Measurements from ENCODE around the gene ZNF697. TPM values are rescaled to one million over a fixed set of nuclear protein-coding genes. Genes with fewer than 3 reads are reported as not detected.

ZNF697 gene
- total RNA-seq, 1 experiment from 2014 or later: 2.9 TPM

- H3K36me3 ChIP-seq (ENCODE audit: control insufficient read depth, insufficient read depth, low read length): no peaks in the 10 kb centered on the region
- H3K27ac Mint-ChIP-seq (ENCODE audit: unreplicated experiment): no peak overlapping the region
- peaks cover 22% of the 10 kb centered on the region for H3K4me1 ChIP-seq
- DNase-seq: no peak
- no peak overlapping the region for H3K4me3 Mint-ChIP-seq (ENCODE audit: unreplicated experiment)
- ChIA-PET POLR2A (no interaction called here), CTCF (no interaction called here)
- no peaks in the 10 kb centered on the region for H3K36me3 Mint-ChIP-seq (ENCODE audit: insufficient read depth, unreplicated experiment)
- peaks cover 3% of the 10 kb centered on the region for H3K27me3 Mint-ChIP-seq (ENCODE audit: insufficient read depth, unreplicated experiment)
- H3K4me1 Mint-ChIP-seq (ENCODE audit: low read depth, unreplicated experiment): peaks cover 23% of the 10 kb centered on the region
- no peaks in the 10 kb centered on the region for H3K9me3 Mint-ChIP-seq (ENCODE audit: unreplicated experiment)
- H3K9me3 ChIP-seq: no peaks in the 10 kb centered on the region
- intact Hi-C loops (cut with micrococcal nuclease; ENCODE audit: unreplicated experiment): no loop called here
- no peak overlapping the region for H3K4me3 ChIP-seq (ENCODE audit: low read depth, low read length)
- no TSS peak for BruUV-seq (replicated peaks)
- no peaks in the 10 kb centered on the region for H3K27me3 ChIP-seq (replicated peaks; ENCODE audit: control insufficient read depth, insufficient read depth, low read length)
- TF ChIP-seq CTCF (IDR thresholded peaks at IDR 0.05; ENCODE audit: insufficient read depth in 1 of 2, low read depth in 1 of 2, low read length in 1 of 2, severe bottlenecking in 1 of 2, unreplicated experiment in 1 of 2): no peak
These were observed 8.4 kb upstream of the ZNF697 start for GRCh38 chr1:119656410-119656955.

DNA sequence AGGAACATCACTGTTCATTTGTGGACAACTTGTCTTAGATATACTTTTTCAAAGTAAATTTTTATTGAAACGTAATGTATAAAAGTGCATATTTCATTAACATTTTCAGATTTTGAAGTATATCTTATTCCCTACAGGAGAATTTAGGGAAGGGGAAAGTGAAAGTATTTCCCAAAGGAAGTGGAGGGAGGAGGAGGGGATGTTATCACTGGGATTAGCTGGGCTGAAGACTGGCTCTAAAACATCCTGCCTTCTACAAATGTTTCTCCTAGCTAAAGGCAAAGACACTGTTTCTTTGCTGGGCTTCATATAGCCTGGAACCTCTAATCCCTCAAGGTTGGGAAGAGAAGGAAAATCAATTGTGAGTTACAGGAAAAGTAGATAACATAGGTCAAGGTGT is 7.1 kb upstream of the ZNF697 start:
- Histone ChIP-seq H3K4me3 (ENCODE audit: low read depth, low read length) (no peak overlapping the region), H3K9me3 (no peaks in the 10 kb centered on the region), H3K27me3 (replicated peaks; ENCODE audit: control insufficient read depth, insufficient read depth, low read length) (no peaks in the 10 kb centered on the region), H3K36me3 (ENCODE audit: control insufficient read depth, insufficient read depth, low read length) (no peaks in the 10 kb centered on the region), H3K4me1 (peaks cover 10% of the 10 kb centered on the region)
- Mint-ChIP-seq H3K4me1 (ENCODE audit: low read depth, unreplicated experiment) (peaks cover 10% of the 10 kb centered on the region), H3K27ac (ENCODE audit: unreplicated experiment) (no peak overlapping the region), H3K9me3 (ENCODE audit: unreplicated experiment) (no peaks in the 10 kb centered on the region), H3K27me3 (ENCODE audit: insufficient read depth, unreplicated experiment) (peaks cover 3% of the 10 kb centered on the region), H3K36me3 (ENCODE audit: insufficient read depth, unreplicated experiment) (no peaks in the 10 kb centered on the region), H3K4me3 (ENCODE audit: unreplicated experiment) (no peak overlapping the region)
- CTCF ChIA-PET: no interaction called here
- no TSS peak for BruUV-seq (replicated peaks)
- TF ChIP-seq CTCF (IDR thresholded peaks at IDR 0.05; ENCODE audit: insufficient read depth in 1 of 2, low read depth in 1 of 2, low read length in 1 of 2, severe bottlenecking in 1 of 2, unreplicated experiment in 1 of 2): no peak
- DNase-seq: no peak
- intact Hi-C loops (cut with micrococcal nuclease; ENCODE audit: unreplicated experiment): no loop called here
- POLR2A ChIA-PET: no interaction called here

DNA sequence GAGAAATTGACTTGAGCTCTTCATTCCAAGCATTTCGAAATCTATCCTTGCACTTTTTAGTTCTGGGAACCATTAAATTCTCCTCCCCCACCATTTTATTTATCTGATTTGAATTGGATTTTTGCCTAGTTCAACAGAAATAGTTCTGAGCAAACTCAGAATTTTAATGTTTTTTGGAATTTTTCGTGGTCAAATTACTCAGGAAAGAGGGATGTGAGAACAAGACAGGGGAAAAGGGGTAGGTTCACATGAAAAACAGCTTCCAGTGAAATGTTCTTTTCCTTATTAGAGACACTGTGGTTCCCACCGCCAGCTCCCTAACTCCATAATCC is 5.7 kb upstream of the ZNF697 start:
- no peaks in the 10 kb centered on the region for H3K4me1 Mint-ChIP-seq (ENCODE audit: low read depth, unreplicated experiment)
- TF ChIP-seq CTCF (IDR thresholded peaks at IDR 0.05; ENCODE audit: insufficient read depth in 1 of 2, low read depth in 1 of 2, low read length in 1 of 2, severe bottlenecking in 1 of 2, unreplicated experiment in 1 of 2): no peak
- no peak overlapping the region for H3K27ac Mint-ChIP-seq (ENCODE audit: unreplicated experiment)
- no TSS peak for BruUV-seq (replicated peaks)
- no peaks in the 10 kb centered on the region for H3K27me3 ChIP-seq (replicated peaks; ENCODE audit: control insufficient read depth, insufficient read depth, low read length)
- no peaks in the 10 kb centered on the region for H3K36me3 Mint-ChIP-seq (ENCODE audit: insufficient read depth, unreplicated experiment)
- H3K4me1 ChIP-seq: no peaks in the 10 kb centered on the region
- ChIA-PET CTCF (no interaction called here), POLR2A (no interaction called here)
- peaks cover 3% of the 10 kb centered on the region for H3K27me3 Mint-ChIP-seq (ENCODE audit: insufficient read depth, unreplicated experiment)
- no peak for DNase-seq
- H3K9me3 ChIP-seq: no peaks in the 10 kb centered on the region
- H3K36me3 ChIP-seq (ENCODE audit: control insufficient read depth, insufficient read depth, low read length): no peaks in the 10 kb centered on the region
- intact Hi-C loops (cut with micrococcal nuclease; ENCODE audit: unreplicated experiment): no loop called here
- no peak overlapping the region for H3K4me3 Mint-ChIP-seq (ENCODE audit: unreplicated experiment)
- no peak overlapping the region for H3K4me3 ChIP-seq (ENCODE audit: low read depth, low read length)
- no peaks in the 10 kb centered on the region for H3K9me3 Mint-ChIP-seq (ENCODE audit: unreplicated experiment)

Data from Caco-2 (cell line).